Fibroblast of the aortic adventitia (primary cell): ENCODE measurements around the gene CFD. TPM values are rescaled to one million over a fixed set of nuclear protein-coding genes. Genes with fewer than 3 reads are reported as not detected.

Experiments
- DNase-seq: peaks from one replicate; pipeline ENCODE4 v3.0.0-alpha.2; 2010; ENCODE audit warnings: low read depth
- H3K4me3 ChIP-seq: 2 replicates; pipeline ENCODE4 v1.5.1; 2011; ENCODE audit warnings: low read depth, mild to moderate bottlenecking, control low read depth, low read length, moderate library complexity
- total RNA-seq: library from RNA; depleted of rRNA; stranded (reverse); fragments of >200 nt; gene quantifications from 2 replicates; pipeline ENCODE4 v1.2.3, GENCODE V29; 2012; ENCODE audit warnings: low replicate concordance
- TF ChIP-seq, protein P1 (sequence below): IDR thresholded peaks from 2 replicates; pipeline ENCODE4 v1.5.1; 2011; ENCODE audit warnings: mild to moderate bottlenecking, low read length, control low read depth, inconsistent platforms; ENCODE audit not compliant: insufficient read depth

Gene CFD
- total RNA-seq, 1 donor, result 25.8 TPM

GRCh38 chr19:863315-863620 is 3.8 kb downstream of the CFD start:
- no peak for DNase-seq
- TF ChIP-seq, protein P1, sequence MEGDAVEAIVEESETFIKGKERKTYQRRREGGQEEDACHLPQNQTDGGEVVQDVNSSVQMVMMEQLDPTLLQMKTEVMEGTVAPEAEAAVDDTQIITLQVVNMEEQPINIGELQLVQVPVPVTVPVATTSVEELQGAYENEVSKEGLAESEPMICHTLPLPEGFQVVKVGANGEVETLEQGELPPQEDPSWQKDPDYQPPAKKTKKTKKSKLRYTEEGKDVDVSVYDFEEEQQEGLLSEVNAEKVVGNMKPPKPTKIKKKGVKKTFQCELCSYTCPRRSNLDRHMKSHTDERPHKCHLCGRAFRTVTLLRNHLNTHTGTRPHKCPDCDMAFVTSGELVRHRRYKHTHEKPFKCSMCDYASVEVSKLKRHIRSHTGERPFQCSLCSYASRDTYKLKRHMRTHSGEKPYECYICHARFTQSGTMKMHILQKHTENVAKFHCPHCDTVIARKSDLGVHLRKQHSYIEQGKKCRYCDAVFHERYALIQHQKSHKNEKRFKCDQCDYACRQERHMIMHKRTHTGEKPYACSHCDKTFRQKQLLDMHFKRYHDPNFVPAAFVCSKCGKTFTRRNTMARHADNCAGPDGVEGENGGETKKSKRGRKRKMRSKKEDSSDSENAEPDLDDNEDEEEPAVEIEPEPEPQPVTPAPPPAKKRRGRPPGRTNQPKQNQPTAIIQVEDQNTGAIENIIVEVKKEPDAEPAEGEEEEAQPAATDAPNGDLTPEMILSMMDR, result no peak
- no peak overlapping the region for H3K4me3 ChIP-seq

DNA sequence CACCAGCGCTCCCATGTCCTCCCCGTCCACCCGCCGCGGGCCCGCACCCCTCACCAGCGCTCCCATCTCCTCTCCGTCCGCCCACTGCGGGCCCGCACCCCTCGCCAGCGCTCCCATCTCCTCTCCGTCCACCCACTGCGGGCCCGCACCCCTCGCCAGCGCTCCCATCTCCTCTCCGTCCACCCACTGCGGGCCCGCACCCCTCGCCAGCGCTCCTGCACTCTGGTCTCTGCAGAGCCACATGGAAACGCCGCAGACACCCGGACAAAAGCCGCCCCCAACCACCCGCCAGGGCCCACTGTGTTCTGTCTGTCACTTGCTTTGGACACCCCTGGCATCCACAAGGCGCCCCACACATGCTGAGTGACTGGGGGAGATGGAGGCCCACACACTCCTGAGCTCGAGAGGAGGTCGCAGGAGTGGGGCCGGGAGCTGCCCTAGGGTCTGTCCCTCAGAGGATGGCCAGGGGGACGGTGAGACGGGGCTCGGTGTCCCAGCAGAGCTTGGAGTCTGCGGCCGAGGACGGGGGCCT is 7.4 kb downstream of the CFD start:
- DNase-seq, result no peak
- H3K4me3 ChIP-seq, result no peak overlapping the region
- TF ChIP-seq, protein P1, result no peak

DNA sequence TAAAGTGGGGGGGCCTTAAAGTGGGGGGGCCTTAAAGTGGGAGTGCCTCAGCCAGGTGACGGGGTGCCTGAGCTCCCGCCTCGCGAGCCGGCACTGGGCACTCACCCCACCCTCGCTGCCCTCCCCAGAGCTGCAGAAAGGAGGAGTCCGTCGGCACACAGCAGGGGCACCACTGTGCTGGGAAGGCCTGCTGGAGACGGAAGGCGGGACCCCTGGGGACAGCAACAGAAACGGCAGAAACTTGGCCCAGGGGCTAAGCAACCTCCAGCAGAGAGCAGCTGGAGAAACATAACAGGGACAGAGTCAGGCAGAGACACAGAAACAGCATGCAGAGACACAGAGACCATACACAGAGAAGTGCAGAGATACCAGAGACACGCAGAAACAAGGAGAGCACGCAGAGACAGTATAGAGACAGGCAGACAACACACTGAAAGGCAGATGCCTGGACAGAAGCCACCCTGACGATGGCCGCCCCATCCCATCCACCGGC is 7.9 kb downstream of the CFD start:
- DNase-seq, result no peak
- TF ChIP-seq, protein P1, result no peak
- H3K4me3 ChIP-seq, result no peak overlapping the region

DNA sequence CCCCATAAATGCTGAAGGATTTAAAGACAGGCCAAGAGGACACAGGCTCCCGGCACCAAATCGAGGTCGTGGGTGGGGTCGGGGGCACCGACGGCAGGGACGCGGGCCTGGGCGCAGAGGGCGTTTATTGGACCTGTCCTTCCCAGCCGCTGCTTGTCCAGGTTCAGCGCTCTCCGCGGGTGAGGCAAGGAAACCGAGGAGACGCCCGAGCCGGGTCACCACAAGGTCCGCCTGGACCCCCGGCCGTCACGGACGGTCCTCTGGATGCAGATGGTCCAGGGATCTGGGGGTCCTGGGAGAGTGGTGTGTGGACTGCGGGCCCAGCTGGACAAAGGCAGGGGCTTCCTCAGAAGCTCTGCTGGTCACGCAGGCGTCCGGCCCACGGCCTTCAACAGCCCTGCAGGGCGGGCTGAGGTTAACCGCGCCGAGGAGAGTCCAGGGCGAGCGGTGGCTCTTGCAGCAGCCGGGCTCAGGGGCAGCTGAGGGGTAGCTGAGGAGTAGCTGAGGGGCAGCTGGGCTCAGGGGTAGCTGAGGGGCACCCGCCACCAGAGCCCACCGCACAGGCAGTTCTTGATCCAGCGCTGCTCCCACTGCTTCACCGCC is 8.5 kb downstream of the CFD start:
- TF ChIP-seq, protein P1, result no peak
- DNase-seq, result no peak
- no peak overlapping the region for H3K4me3 ChIP-seq

DNA sequence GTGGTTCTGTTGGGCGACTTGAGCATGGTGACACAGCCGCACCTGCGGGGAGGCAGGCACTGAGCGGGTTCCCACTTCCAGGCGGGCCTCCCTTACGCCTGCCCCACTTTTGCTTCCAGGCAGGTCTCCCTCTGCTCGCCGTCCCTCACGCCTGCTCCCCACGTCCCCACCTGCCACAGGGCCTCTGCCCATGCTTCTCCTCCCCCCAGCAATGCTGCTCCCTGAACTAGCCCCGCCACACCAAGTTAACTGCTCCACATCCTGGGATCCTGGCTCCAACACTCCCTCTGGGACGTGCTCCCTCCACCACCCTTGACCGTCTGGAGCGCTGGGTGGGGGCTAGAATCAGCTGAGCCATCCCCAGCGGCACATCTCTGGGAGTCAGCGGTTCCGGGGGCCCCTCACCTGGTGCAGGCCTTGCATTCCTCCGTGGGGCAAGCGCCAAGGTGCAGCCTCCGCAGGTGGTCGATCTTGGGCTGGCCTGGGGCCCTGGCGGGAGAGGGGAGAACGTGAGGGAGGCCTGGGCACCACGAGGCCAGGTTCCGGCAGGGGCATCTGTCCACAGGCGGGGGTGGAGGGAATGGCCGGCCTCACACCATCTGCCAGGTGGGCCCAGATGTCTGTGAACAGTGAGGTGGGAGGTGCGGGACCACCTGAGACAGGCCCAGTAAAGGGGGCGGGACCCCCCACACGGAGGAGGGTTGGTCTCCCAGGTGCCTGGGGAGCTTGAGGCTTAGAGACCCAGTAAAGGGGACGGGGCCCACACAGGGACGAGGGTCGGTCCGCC is 9.2 kb downstream of the CFD start:
- H3K4me3 ChIP-seq, result no peak overlapping the region
- TF ChIP-seq, protein P1, result no peak
- DNase-seq, result no peak

GRCh38 chr19:869245-870177 is 10.0 kb downstream of the CFD start:
- DNase-seq, result peak; percentile 98
- no peak overlapping the region for H3K4me3 ChIP-seq
- TF ChIP-seq, protein P1, result no peak
